Stomach (tissue), 9 donors: ENCODE results near the gene CERS6. TPM values are rescaled to one million over a fixed set of nuclear protein-coding genes. Genes with fewer than 3 reads are reported as not detected.

Source experiments
- DNase-seq, 2 donors: peaks; one replicate each; pipeline versions ENCODE4 v3.0.0 to v3.0.0-alpha.2; 2013 to 2019
- H3K27ac ChIP-seq, 5 donors: fragments of 200-600 bp in 4 of 5; sonication (generic) in 4 of 5; one replicate each; pipeline ENCODE4 v1.5.1; 2013 to 2019; ENCODE audit warnings: mild to moderate bottlenecking in 1 of 5, moderate library complexity in 1 of 5
- H3K27me3 ChIP-seq, 3 donors: fragments of 200-600 bp; sonication (generic); one replicate each; pipeline ENCODE4 v1.5.1; 2017 to 2019; ENCODE audit warnings: mixed run types in 1 of 3
- H3K36me3 ChIP-seq, 4 donors: fragments of 200-600 bp; sonication (generic); 1 replicate in 3 of 4; 2 replicates in 1 of 4; pipeline ENCODE4 v1.5.1; 2016 to 2019
- H3K4me1 ChIP-seq, 4 donors: fragments of 200-600 bp; sonication (generic); one replicate each; pipeline ENCODE4 v1.5.1; 2016 to 2019
- H3K4me3 ChIP-seq, 4 donors: fragments of 200-600 bp; sonication (generic) in 3 of 4; one replicate each; pipeline ENCODE4 v1.5.1; 2016 to 2019; ENCODE audit warnings: mild to moderate bottlenecking in 1 of 4
- H3K9me3 ChIP-seq, 4 donors: fragments of 200-600 bp; sonication (generic); one replicate each; pipeline ENCODE4 v1.5.1; 2016 to 2019
- EP300 ChIP-seq: sonication (generic); formaldehyde crosslinking; IDR thresholded peaks from one replicate; pipeline ENCODE4 v1.6.1; 2017; ENCODE audit warnings: antibody characterized with exemption
- POLR2A ChIP-seq, 4 donors: fragments of 450-650 bp; IDR thresholded peaks; one replicate each; pipeline ENCODE4 v1.6.1; 2016; ENCODE audit warnings: antibody characterized with exemption in 4 of 4, control low read depth in 2 of 4, mild to moderate bottlenecking in 1 of 4, moderate library complexity in 1 of 4
- POLR2AphosphoS5 ChIP-seq, 3 donors: sonication (generic); formaldehyde crosslinking; IDR thresholded peaks; one replicate each; pipeline ENCODE4 v1.6.1; 2016; ENCODE audit warnings: antibody characterized with exemption in 3 of 3
- WGBS, 5 donors: extraction: QIAGEN DNeasy Blood & Tissue Kit in 3 of 5; methylation state at CpG; one replicate each; pipeline versions ENCODE4 v1.1.5 to v1.1.7; 2013 to 2018; 5-methylcytosine and 5-hydroxymethylcytosine counted together
- intact Hi-C: fragments of 100-400 bp; cut with DNase I; formaldehyde crosslinking; loops from one replicate; pipeline ENCODE4 v1.15.1; 2023; ENCODE audit warnings: low total_unique reads
- polyA plus RNA-seq, 3 donors: library from polyadenylated mRNA; stranded (reverse); fragments of 200-250 nt; gene quantifications; one replicate each; pipeline ENCODE4 v1.2.3, GENCODE V29; 2013
- total RNA-seq, 5 donors: library from RNA; depleted of rRNA; stranded (reverse); fragments of >200 nt; gene quantifications; one replicate each; pipeline versions ENCODE4 v1.1.0 to v1.2.3, GENCODE V29; 2014 to 2016
- TF ChIP-seq, protein P1 (sequence below), 7 experiments: fragments of 450-650 bp in 4 of 7; fragments of 200-600 bp in 3 of 7; sonication (generic) in 3 of 7; IDR thresholded peaks; one replicate each; pipeline ENCODE4 v1.5.1; 2016 to 2019; ENCODE audit warnings: antibody characterized with exemption in 7 of 7, control low read depth in 2 of 7, mild to moderate bottlenecking in 1 of 7
- donor health status: healthy with polysubstance abuse.
- donor health status: Bipolar disorder and iron deficiency.
- donor health status: healthy.

Gene CERS6
- total and polyA plus RNA-seq, 8 donors: 4.0 to 102 (median 53.2) TPM

- Histone ChIP-seq H3K4me1 (peaks cover 0 to 11% (median 4%) of the 10 kb centered on the region in 4 donors), H3K4me3 (no peak overlapping the region), H3K36me3 (no peaks in the 10 kb centered on the region), H3K27ac (no peak overlapping the region), H3K9me3 (no peaks in the 10 kb centered on the region), H3K27me3 (no peaks in the 10 kb centered on the region)
- WGBS, 5 donors: 75 to 85% (median 77%) methylated on average over 3 of the region's 3 CpGs
- TF ChIP-seq POLR2AphosphoS5 (IDR thresholded peaks at IDR 0.05) (no peak), EP300 (no peak), POLR2A (IDR thresholded peaks at IDR 0.05) (no peak)
- TF ChIP-seq, protein P1, sequence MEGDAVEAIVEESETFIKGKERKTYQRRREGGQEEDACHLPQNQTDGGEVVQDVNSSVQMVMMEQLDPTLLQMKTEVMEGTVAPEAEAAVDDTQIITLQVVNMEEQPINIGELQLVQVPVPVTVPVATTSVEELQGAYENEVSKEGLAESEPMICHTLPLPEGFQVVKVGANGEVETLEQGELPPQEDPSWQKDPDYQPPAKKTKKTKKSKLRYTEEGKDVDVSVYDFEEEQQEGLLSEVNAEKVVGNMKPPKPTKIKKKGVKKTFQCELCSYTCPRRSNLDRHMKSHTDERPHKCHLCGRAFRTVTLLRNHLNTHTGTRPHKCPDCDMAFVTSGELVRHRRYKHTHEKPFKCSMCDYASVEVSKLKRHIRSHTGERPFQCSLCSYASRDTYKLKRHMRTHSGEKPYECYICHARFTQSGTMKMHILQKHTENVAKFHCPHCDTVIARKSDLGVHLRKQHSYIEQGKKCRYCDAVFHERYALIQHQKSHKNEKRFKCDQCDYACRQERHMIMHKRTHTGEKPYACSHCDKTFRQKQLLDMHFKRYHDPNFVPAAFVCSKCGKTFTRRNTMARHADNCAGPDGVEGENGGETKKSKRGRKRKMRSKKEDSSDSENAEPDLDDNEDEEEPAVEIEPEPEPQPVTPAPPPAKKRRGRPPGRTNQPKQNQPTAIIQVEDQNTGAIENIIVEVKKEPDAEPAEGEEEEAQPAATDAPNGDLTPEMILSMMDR (IDR thresholded peaks at IDR 0.05): no peak
- intact Hi-C loops: no loop called here
- DNase-seq: no peak
Observed at GRCh38 chr2:168731616-168732015, 275.5 kb downstream of the CERS6 start.

GRCh38 chr2:168732100-168732499, 276.0 kb downstream of the CERS6 start:
- Histone ChIP-seq H3K4me1 (peaks cover 0 to 12% (median 5%) of the 10 kb centered on the region in 4 donors), H3K36me3 (no peaks in the 10 kb centered on the region), H3K27ac (no peak overlapping the region), H3K27me3 (no peaks in the 10 kb centered on the region), H3K9me3 (no peaks in the 10 kb centered on the region), H3K4me3 (no peak overlapping the region)
- TF ChIP-seq POLR2AphosphoS5 (IDR thresholded peaks at IDR 0.05): no peak
- no peak for TF ChIP-seq POLR2A (IDR thresholded peaks at IDR 0.05)
- no peak for TF ChIP-seq EP300
- TF ChIP-seq, protein P1 (IDR thresholded peaks at IDR 0.05): no peak
- no peak for DNase-seq
- WGBS, 5 donors: 78 to 86% (median 84%) methylated on average over 2 of the region's 2 CpGs
- intact Hi-C loops: no loop called here

GRCh38 chr2:168732506-168732905, 276.4 kb downstream of the CERS6 start:
- Histone ChIP-seq H3K27me3 (no peaks in the 10 kb centered on the region), H3K4me1 (peaks cover 0 to 16% (median 5%) of the 10 kb centered on the region in 4 donors), H3K9me3 (no peaks in the 10 kb centered on the region), H3K36me3 (no peaks in the 10 kb centered on the region), H3K27ac (no peak overlapping the region), H3K4me3 (no peak overlapping the region)
- no peak for TF ChIP-seq POLR2AphosphoS5 (IDR thresholded peaks at IDR 0.05)
- no peak for TF ChIP-seq POLR2A (IDR thresholded peaks at IDR 0.05)
- TF ChIP-seq, protein P1 (IDR thresholded peaks at IDR 0.05): no peak
- no peak for TF ChIP-seq EP300
- no peak for DNase-seq
- intact Hi-C loops: no loop called here

DNA sequence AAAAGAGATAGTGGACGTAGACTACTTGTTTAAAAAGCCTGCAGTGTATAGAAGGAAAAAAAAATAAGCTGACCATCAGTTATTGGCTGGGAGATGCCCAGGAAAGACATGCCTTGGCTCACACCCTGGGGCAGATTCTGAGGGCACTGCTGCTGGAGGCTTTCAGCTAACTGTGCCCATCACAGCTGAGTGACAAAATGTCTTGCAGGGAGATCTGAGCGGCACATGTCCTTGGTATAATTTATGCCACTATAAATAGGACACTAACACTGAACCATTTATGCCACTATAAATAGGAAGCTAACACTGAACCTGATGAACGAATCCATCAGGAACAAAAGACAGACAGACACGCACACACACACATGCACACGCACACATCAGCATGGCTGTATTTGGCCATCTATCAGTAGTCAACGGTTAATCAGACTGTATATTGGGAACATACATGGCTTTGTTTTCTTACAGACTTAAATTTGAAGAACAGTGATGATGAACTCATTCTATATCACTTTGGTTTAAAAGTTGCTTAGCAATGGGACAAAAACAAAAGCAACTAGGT, 278.2 kb downstream of the CERS6 start:
- TF ChIP-seq, protein P1 (IDR thresholded peaks at IDR 0.05): no peak
- no peak for TF ChIP-seq POLR2AphosphoS5 (IDR thresholded peaks at IDR 0.05)
- TF ChIP-seq POLR2A (IDR thresholded peaks at IDR 0.05): no peak
- TF ChIP-seq EP300: no peak
- no peak overlapping the region for H3K27ac ChIP-seq

More for the DNA sequence above, 278.2 kb downstream of the CERS6 start:
- no peak for DNase-seq
- intact Hi-C loops: no loop called here
- no peaks in the 10 kb centered on the region for H3K27me3 ChIP-seq
- H3K9me3 ChIP-seq: no peaks in the 10 kb centered on the region
- no peaks in the 10 kb centered on the region for H3K36me3 ChIP-seq
- 85 to 95% (median 92%) methylated on average over 6 of the region's 6 CpGs for WGBS, 5 donors
- peaks cover 0 to 25% (median 8%) of the 10 kb centered on the region in 4 donors for H3K4me1 ChIP-seq
- no peak overlapping the region for H3K4me3 ChIP-seq
